DND-41 (cell line): ENCODE data around the gene CEACAM4.

Experiments used
- ATAC-seq: fragments of 200-7000 bp; cut with Tn5 transposase; 3 replicates; pipeline ENCODE4 v1.9.1; 2021; ENCODE audit warnings: low read depth; ENCODE audit not compliant: insufficient read depth
- DNase-seq: peaks from one replicate; pipeline ENCODE4 v3.0.0-alpha.2; 2020
- H2AFZ ChIP-seq: 2 replicates; pipeline ENCODE4 v1.6.0; 2012; ENCODE audit warnings: low read depth, low read length
- H3K27ac ChIP-seq: 2 replicates; pipeline ENCODE4 v1.5.1; 2012; ENCODE audit warnings: low read length, inconsistent platforms
- H3K27me3 ChIP-seq: fragments of 200-600 bp; sonication (generic); 2 replicates; pipeline ENCODE4 v1.6.0; 2012; ENCODE audit warnings: low read length, mild to moderate bottlenecking, inconsistent platforms; ENCODE audit not compliant: insufficient read depth, poor library complexity
- H3K36me3 ChIP-seq: 2 replicates; pipeline ENCODE4 v1.5.1; 2012; ENCODE audit warnings: low read length, inconsistent platforms; ENCODE audit not compliant: insufficient read depth
- H3K4me1 ChIP-seq: 2 replicates; pipeline ENCODE4 v1.5.1; 2012; ENCODE audit warnings: mild to moderate bottlenecking, low read length; ENCODE audit not compliant: insufficient read depth
- H3K4me2 ChIP-seq: 2 replicates; pipeline ENCODE4 v1.6.0; 2012; ENCODE audit warnings: mild to moderate bottlenecking, moderate library complexity, low read length, inconsistent platforms; ENCODE audit not compliant: insufficient read depth
- H3K4me3 ChIP-seq, 2 experiments: fragments of 200-600 bp in 1 of 2; shearing (Covaris generic) in 1 of 2; 2 replicates each; pipeline ENCODE4 v1.5.1; 2012 to 2016; ENCODE audit warnings: inconsistent platforms in 2 of 2, low read length in 2 of 2, mild to moderate bottlenecking in 2 of 2, low read depth in 1 of 2, moderate library complexity in 1 of 2
- H3K79me2 ChIP-seq: 2 replicates; pipeline ENCODE4 v1.6.0; 2012; ENCODE audit warnings: low read length, inconsistent platforms; ENCODE audit not compliant: insufficient read depth
- H3K9ac ChIP-seq: 2 replicates; pipeline ENCODE4 v1.6.0; 2012; ENCODE audit warnings: low read depth, mild to moderate bottlenecking, inconsistent platforms, low read length, moderate library complexity
- H3K9me3 ChIP-seq: 2 replicates; pipeline ENCODE4 v1.5.1; 2012; ENCODE audit warnings: low read length, moderate library complexity, mild to moderate bottlenecking, inconsistent platforms; ENCODE audit not compliant: insufficient read depth, severe bottlenecking
- H4K20me1 ChIP-seq: 2 replicates; pipeline ENCODE4 v1.6.0; 2012; ENCODE audit warnings: low read length; ENCODE audit not compliant: insufficient read depth
- CTCF ChIP-seq: IDR thresholded peaks from 2 replicates; pipeline ENCODE4 v1.5.1; 2012; ENCODE audit warnings: borderline replicate concordance, low read length, moderate library complexity, mild to moderate bottlenecking; ENCODE audit not compliant: poor library complexity, severe bottlenecking; ENCODE audit errors: extremely low read depth
- EZH2 ChIP-seq: IDR thresholded peaks from 3 replicates; pipeline ENCODE4 v1.6.1; 2012; ENCODE audit warnings: borderline replicate concordance, low read depth, mild to moderate bottlenecking, moderate library complexity, low read length, inconsistent platforms; ENCODE audit not compliant: severe bottlenecking

CEACAM4 gene

DNA sequence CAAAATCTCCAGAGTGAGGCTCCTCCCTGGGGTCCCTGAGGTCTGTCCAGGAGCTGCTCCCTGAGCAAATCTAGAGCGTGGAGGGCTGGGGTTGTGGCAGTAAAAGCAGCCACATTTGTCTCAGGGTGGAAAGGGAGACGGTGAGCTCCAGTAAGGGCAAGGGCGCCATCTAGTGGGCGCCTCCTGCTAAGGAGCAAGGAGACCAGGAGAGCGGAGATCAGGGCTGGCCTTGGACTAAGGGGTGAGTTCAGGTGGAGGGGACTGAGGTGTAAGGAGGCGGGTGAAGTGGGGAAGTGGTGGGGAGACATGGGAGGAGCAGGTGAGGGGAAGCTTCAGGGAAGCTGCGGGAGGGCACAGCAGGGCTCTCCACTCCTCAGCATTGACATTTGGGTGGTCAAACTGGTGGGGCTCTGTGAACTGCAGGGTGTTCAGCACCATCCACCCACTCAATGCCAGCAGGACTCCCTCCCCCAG is 56.2 kb downstream of the CEACAM4 start:
- H3K27ac ChIP-seq: no peak overlapping the region
- H3K36me3 ChIP-seq: no peaks in the 10 kb centered on the region
- ATAC-seq (peak; percentile 96), DNase-seq (peak; percentile 79)
- H3K4me1 ChIP-seq: no peaks in the 10 kb centered on the region
- H3K4me3 ChIP-seq: no peak overlapping the region
- H3K9me3 ChIP-seq: no peaks in the 10 kb centered on the region
- H3K79me2 ChIP-seq: no peaks in the 10 kb centered on the region
- peaks cover 9% of the 10 kb centered on the region for H3K27me3 ChIP-seq
- H3K4me2 ChIP-seq: no peak overlapping the region
- no peaks in the 10 kb centered on the region for H4K20me1 ChIP-seq
- no peak overlapping the region; the same call in 1 of the 2 replicates for H2AFZ ChIP-seq
- peak; percentile 96 for TF ChIP-seq CTCF
- TF ChIP-seq EZH2: no peak
- H3K9ac ChIP-seq: no peak overlapping the region

DNA sequence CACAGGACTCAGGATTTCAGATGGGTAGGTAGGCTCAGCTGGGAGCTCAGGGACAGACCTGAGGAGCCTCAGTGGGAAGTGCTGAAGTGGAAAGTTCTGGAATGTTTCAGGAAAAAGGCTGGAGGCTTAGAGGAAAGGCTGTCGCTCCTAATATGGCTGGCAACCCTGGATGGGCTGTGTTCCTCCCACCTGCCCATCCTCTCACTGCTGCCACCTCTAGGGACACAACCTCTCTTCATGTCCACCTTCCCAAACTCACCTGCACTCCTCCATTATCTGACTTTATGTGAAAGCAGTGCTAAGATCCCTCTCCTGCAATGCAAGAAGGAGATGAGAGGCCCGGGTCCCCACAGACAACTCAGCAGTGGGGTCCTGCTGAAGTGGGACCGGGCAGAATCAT is 56.7 kb downstream of the CEACAM4 start:
- Histone ChIP-seq H3K36me3 (no peaks in the 10 kb centered on the region), H3K79me2 (no peaks in the 10 kb centered on the region), H3K9me3 (no peaks in the 10 kb centered on the region), H3K4me2 (no peak overlapping the region), H3K4me3 (no peak overlapping the region), H4K20me1 (no peaks in the 10 kb centered on the region), H3K27ac (no peak overlapping the region), H3K9ac (no peak overlapping the region), H3K27me3 (peaks cover 9% of the 10 kb centered on the region), H3K4me1 (no peaks in the 10 kb centered on the region), H2AFZ (no peak overlapping the region)
- no peak for DNase-seq
- ATAC-seq: no peak
- TF ChIP-seq CTCF: no peak
- TF ChIP-seq EZH2: no peak

DNA sequence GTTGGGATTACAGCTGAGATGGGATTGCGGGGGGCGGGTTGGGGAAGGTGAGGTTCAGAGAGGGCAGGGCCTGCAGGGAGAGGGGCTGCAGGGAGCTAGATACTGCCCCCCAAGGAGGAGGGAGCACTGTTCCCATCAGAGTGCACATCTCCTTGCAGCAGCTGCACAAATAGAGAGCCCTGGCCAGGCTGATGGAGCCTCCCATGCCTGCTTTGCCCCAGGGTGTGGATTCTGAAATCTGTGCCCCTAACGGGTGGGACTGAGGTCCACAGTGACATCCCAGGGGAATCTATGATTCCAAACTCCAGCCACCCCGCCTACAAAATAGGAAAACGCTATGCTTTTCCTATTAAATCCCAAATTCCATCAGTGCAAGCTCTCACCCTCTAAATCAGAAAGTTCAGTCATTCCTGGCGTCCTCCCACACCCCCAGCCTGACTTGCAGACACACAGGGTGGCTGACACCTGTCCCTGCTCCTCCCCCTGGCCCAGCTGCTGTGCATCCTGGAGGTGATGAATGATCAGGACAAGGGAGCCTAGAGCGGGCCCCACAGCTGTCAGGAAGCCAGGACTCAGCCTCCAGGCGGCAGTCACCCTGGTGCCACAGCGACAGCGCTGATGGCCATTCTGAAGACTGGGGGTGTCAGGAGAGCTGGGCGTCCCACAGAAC is 57.3 kb downstream of the CEACAM4 start:
- H3K36me3 ChIP-seq: no peaks in the 10 kb centered on the region
- no peak overlapping the region for H2AFZ ChIP-seq
- H4K20me1 ChIP-seq: no peaks in the 10 kb centered on the region
- H3K9ac ChIP-seq: no peak overlapping the region
- no peaks in the 10 kb centered on the region for H3K4me1 ChIP-seq
- DNase-seq (no peak), ATAC-seq (no peak)
- peaks cover 9% of the 10 kb centered on the region for H3K27me3 ChIP-seq
- no peak for TF ChIP-seq CTCF
- no peaks in the 10 kb centered on the region for H3K9me3 ChIP-seq
- no peaks in the 10 kb centered on the region for H3K79me2 ChIP-seq
- no peak overlapping the region for H3K27ac ChIP-seq
- no peak overlapping the region for H3K4me2 ChIP-seq
- H3K4me3 ChIP-seq: no peak overlapping the region
